HG03039 (cell line): Measurements from ENCODE around the gene TOLLIP.

ENCODE experiments used
- ATAC-seq: cut with Tn5 transposase; IDR thresholded peaks from one replicate; pipeline ENCODE4 v1.9.1; 2021; ENCODE audit warnings: mild to moderate bottlenecking, moderate library complexity; ENCODE audit not compliant: unreplicated experiment

The TOLLIP gene

DNA sequence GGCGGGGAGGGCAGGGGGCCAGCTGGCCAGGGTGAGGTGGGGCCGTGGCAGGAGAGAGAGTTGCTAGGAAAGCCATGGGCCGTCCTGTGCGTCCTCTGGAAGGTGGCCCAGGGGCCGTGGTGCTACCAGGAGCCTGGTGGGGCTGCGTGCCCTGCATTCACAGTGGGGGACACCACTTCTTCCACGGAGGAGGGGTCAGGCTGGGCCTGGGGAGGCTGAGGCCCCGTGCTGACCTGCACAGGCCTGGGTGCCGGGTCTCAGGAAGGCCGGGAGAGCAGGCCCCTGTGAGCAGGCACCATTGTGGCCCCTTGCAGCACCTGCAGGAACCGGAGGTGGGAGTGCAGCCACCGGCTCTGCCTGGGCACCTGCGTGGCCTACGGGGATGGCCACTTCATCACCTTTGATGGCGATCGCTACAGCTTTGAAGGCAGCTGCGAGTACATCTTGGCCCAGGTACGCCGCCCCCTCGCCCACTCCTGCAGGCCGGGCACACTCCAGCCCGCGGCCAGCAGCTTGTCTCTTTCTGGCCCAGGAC is 74.6 kb downstream of the TOLLIP start:
- no peak for ATAC-seq

DNA sequence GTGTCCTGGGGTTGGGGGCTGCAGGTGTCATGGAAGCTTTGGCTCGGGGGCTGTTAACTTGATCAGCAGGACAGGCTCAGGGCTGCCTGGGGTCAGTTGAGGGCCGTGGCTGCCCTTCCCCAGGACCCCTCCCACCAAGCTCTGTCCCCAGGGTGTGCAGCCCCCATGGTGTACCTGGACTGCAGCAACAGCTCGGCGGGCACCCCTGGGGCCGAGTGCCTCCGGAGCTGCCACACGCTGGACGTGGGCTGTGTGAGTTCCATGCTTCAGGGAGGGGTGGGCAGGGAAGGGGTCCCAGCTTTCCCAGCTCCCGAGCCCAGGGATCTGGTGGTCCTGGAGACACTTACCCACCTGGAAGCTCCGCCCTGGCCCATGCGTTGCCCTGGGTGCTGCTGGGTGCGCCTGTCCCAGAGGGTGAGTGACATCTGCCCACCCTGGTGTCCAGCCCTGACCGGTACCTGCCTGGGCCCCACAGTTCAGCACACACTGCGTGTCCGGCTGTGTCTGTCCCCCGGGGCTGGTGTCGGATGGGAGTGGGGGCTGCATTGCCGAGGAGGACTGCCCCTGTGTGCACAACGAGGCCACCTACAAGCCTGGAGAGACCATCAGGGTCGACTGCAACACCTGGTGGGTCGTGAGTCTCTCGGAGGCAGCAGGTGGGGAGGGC is 75.2 kb downstream of the TOLLIP start:
- ATAC-seq, result no peak

DNA sequence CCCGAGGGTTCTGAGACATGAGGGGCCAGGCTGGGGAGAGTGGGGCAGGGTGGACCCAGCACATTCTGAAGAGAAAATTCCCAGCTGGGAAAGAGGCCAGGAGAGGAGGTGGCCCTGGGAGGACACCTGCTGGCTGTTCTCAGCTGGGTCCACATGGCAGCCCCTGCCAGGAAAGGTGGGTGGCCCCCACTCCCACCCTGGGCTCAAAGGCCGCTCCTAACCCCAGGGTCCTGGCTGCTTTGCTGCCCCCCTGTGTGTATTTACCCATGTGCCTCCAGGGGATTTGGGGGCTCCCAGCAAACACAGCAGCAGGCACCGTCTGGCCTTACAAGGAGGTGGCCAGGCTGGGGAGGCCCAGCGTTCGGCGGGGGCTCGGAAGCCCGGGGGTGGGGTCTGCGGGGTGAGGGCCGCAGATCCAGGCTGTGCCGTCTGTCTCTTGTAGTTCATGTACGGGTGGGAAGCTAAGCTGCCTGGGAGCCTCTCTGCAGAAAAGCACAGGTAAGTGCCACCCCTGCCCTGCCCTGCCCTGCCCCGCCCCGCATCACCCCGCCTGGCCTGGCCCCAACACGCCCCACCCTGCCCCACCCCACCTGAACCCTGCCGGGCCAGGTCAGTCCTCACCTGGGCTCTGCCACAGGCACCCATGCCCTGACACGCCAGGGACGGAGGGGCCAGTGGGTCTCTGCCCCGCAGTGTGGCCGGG is 75.9 kb downstream of the TOLLIP start:
- ATAC-seq, result no peak

DNA sequence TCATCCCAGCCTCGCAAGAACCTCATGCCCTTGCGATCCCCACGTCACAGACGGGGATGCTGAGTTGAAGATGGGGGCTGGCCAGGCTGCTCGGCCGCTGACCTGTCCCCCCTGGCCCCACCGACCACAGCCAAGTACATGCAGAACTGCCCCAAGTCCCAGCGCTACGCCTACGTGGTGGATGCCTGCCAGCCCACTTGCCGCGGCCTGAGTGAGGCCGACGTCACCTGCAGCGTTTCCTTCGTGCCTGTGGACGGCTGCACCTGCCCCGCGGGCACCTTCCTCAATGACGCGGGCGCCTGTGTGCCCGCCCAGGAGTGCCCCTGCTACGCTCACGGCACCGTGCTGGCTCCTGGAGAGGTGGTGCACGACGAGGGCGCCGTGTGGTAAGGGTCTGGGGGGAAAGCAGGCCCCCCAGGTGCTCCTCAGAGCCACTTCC is 76.5 kb downstream of the TOLLIP start:
- ATAC-seq, result no peak

DNA sequence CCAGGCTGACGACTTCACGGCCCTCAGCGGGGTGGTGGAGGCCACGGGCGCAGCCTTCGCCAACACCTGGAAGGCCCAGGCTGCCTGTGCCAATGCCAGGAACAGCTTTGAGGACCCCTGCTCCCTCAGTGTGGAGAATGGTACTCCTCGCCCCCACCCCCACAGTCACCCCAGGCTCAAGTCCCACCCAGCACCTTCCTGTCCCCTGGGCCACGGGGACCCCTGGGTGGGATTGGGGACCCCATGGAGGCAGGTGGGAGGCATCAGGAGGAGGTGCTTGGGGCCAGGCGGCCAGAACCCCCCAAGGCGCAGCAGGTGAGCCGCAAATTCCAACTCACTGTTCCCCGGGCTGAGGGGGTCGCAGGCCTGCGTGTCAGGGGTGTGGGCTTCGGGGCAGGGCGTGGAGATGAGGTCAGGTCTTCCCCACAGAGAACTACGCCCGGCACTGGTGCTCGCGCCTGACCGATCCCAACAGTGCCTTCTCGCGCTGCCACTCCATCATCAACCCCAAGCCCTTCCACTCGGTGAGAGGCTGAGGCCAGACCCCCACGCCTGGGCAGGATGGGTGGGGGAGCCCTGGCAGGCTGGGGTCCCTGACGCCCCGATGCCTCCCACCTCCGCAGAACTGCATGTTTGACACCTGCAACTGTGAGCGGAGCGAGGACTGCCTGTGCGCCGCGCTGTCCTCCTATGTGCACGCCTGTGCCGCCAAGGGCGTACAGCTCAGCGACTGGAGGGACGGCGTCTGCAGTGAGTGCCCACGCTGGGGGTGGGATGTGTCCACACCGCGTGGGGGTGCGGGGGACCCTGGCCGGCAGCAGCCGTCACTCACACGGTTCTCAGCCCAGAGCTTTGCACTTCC is 77.2 kb downstream of the TOLLIP start:
- ATAC-seq, result no peak

DNA sequence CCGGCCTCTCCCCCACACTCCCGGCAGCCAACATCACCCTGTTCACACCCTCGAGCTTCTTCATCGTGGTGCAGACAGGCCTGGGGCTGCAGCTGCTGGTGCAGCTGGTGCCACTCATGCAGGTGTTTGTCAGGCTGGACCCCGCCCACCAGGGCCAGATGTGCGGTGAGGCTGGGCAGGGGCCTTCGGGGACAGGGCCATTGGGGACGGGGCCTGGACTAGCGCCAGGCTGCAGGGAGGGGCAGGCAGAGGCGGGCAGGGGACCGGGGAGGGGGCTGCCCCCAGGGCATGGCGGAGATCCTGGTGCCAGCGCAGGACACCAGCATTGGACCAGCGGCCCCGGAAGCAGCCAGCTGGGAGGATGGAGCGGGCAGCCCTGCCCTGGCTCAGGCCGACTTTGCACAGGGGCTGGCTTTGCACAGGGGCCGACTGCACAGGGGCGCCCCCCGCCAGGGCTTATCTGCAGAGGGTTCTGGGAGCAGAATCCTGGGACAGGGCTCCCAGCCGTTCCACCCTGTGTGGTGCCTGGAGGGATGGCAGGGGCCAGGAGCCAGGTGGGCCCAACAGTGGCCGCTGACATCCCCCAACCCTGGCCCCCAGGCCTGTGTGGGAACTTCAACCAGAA is 77.9 kb downstream of the TOLLIP start:
- no peak for ATAC-seq

DNA sequence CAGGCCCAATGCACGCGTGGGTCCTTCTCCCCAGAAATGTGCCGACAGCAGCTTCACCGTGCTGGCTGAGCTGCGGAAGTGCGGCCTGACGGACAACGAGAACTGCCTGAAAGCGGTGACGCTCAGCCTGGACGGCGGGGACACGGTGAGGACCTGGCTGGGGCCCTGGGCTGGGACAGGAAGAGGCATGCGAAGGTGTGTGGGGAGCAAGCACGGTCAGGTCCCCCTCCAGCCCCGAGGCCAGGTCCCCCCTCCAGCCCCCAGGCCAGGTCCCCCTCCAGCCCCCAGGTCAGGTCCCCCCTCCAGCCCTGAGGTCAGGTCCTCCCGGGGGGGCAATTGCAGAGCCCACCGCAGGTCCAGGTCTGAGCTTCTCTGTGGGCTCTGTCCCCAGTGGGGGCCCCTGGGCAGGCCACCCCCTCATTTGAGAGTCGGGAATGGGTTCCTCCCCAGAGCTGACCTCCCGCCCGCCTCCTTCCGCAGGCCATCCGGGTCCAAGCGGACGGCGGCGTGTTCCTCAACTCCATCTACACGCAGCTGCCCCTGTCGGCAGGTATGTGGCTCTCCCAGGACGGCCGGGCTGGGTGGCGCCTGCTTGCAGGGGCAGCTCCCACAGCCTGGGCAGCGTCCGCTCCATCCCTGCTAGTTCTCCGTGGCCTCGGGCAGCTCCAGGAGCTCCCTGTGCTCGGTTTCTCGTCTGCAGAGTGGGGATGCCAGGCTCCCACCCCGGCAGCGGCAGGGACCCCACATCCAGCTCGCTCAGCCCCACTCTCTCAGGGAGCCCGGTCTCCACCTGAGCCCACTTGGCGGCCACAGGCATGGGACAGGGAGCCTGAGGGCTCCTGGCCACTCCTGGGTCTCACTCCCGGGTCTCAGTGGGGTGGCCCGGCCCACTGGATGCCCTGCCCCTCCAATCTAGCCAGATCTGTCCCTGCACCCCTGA is 78.7 kb downstream of the TOLLIP start:
- no peak for ATAC-seq

DNA sequence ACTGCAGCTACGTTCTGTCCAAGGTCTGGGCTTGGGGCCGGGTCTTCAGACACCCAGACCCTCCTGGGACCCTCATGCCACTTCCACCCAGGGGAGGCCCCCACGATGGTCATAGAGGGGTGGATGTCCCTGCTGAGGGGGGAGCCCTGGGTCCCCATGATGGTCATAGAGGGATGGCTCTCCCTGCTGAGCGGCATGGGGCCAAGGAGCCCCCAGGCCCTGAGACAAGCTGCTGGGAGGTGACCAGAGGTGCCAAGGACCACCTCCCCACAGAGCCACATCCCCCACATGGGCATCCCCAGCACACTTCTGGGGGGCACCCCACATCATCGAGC is 79.3 kb downstream of the TOLLIP start:
- ATAC-seq, result no peak

DNA sequence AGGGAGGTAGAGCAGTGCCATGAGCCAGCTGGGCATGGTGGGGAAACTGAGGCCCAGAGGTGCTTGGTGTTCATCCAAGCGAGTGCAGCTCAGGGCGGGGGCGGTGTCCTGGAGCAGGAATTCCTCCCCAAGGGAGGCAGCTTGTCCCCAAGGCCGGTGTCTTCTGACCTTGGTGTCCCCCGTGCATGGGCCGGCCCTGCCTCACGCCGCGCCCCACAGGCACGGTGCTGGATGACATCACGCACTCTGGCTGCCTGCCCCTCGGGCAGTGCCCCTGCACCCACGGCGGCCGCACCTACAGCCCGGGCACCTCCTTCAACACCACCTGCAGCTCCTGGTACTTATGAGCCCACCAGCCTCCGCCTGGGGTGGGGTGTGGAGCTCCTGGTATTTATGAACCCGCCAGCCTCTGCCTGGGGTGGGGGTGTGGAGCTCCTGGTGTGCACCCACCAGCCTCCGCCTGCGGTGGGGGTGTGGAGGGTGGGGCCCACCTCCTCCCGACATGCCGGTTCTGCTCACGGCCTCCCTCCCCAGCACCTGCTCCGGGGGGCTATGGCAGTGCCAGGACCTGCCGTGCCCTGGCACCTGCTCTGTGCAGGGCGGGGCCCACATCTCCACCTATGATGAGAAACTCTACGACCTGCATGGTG is 79.8 kb downstream of the TOLLIP start:
- ATAC-seq, result no peak

DNA sequence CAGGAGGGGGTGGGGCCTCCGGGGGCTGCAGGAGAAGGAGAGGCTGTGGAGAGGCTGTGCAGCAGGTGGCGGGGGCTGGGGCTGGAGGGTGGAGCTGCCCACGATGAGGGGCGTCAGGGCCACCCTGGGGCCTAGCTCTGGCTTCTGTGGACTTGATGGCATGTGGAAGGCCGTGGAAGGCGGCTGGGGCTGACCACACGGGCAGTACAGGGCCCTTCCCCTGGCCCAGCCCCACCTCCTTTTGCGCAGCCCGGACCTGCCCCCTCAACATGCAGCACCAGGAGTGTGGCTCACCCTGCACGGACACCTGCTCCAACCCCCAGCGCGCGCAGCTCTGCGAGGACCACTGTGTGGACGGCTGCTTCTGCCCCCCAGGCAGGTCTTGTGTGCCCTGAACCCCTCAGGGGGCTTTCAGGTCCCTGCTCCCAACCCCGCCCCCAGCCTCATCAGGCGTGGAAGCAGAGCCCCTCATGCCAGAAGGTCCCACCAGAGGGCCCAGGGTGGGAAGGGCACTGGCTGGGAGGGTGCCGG is 80.4 kb downstream of the TOLLIP start:
- no peak for ATAC-seq

DNA sequence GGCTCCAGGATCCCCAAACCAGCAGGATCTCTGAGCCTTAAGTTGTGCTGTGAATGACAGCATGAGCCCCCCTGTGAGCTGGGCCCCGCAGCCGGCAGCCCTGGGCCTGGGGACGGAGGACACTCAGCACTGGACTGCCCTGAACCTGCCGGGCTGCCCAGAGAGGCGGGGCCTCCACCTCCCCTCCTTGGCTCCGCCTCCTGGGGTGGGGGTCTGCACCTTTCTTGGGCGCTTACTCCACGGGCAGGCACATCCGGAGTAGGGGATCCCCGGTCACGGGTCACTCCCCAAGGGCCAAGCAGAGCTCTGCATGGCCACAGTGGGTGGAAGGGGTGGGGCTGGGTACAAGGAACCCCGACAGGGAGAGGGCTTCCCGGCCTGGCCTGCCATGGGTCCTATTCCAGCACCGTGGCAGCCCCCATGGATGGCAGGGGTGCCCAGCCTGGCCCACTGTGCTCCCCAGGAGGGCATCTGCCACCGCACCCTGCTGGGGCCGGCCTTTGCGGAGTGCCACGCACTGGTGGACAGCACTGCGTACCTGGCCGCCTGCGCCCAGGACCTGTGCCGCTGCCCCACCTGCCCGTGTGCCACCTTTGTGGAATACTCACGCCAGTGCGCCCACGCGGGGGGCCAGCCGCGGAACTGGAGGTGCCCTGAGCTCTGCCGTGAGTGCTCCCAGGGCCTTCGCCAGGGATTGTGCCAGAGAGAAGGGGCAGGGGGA is 81.2 kb downstream of the TOLLIP start:
- ATAC-seq, result no peak

DNA sequence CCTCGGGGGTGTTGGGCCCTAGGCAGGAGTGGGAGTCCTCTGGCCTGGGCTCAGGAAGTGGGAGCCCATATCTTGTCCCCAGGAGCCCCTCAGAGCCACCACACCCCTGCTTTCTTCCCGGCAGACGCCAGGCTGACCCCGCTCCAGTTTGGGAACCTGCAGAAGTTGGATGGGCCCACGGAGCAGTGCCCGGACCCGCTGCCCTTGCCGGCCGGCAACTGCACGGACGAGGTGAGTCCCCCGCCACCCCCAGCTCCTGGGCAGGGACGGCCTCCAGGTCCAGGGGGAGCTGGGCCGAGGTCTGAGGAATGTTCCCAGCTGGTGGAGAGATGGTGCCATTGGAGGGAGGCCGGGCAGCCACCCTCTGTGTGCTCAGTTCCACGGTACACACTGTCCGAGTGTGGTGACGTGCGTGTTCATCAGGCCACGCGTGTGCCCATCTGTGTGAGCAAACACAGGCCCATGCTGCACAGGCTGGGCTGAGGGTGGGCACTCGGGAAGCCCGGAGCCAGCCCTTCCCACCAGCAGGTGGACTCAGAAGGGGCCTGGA is 81.8 kb downstream of the TOLLIP start:
- ATAC-seq, result no peak

DNA sequence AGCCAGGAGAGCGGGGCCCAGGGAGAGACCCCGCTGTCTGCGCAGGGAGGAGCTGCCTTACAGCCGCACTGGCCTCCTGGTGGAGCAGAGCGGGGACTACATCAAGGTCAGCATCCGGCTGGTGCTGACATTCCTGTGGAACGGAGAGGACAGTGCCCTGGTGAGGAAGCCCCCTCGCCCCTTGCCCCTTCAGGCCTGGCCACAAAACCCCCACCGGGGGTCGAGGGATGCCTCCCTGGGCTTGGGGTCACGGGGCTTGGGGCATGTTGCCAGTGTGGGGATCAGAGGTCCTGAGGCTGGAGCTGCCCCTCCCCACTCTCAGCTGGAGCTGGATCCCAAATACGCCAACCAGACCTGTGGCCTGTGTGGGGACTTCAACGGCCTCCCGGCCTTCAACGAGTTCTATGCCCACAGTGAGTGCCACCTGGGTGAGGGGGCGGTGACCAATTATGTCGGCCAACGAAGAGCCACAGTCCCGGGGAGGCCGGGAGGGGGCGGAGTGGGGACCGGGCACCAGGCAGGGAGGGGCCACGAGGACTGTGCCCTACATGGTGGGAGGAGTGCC is 82.4 kb downstream of the TOLLIP start:
- ATAC-seq, result no peak

DNA sequence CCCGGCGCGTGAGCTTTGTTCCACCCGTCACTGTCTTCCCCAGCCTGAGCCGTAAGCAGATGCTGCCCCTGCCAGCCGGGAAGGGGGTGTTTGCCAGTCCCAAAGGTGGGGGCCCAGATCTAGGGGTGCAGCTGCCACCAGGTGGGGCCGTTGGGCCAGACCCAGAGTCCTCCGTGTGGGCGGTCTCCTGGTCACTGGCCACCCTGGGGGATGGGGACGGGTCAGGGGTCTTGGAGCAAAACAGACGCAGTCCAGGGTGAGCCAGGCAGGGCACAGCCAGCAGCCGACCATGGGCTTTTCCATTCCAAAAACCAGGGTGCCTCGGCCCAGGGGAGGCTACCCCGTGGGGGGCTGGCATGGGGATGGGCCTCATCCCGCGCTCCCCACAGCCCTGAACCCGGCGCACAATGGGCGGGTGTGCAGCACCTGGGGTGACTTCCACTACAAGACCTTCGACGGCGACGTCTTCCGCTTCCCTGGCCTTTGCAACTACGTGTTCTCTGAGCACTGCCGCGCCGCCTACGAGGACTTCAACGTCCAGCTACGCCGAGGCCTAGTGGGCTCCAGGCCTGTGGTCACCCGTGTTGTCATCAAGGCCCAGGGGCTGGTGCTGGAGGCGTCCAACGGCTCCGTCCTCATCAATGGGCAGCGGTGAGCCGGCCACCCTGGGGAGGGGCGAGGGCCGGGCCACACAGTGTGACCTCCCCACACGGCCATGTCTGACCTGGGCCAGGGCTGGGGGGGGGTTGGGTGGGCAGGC is 83.0 kb downstream of the TOLLIP start:
- ATAC-seq, result no peak

DNA sequence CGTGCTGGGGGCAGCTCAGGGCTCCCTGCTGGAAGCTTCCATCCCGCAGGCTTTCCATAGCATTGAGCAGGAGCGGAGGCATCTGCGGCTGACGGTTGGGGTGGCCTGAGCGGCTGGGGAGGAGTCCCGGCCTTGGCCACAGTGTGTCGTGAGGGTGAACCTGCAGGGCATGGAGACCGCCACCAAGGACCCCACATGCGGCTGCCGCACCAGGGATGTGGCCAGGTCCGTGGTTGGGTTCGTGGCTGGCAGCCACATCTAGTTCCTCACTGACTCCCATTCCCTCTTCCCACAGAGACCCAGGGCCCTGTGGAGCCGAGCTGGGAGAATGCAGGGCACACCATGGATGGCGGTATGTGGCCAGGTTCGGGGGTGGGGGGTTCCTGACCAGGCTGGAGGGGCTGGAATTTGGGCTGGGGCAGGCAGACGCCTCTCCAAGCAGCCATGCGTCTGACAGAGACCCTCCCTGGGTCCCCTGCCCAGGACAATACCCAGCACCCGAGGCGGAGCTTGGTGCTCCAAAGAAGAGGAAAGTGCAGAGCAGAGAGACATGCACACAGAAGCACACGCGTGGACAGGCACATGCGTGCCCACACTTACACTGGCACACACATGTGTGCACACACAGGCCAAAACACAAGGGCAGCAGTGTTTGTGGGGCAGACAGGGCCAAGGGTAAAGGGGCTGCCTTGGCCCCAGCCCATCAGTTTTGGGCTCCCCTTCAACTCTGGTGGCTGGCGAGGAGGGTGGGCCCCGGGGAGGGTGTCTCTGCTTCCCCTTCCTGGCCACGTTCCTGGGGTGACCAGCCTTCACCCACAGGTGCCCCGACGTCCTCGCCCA is 83.8 kb downstream of the TOLLIP start:
- ATAC-seq, result no peak
